ENCODE data around the gene TECPR1.

Gene TECPR1

GRCh38 chr7:98291717-98292116 is 39.7 kb upstream of the TECPR1 start:
- DNase-seq: no peak
- H3K79me2 ChIP-seq (ENCODE audit: low read length): peaks cover 42% of the 10 kb centered on the region
- H3K9me3 ChIP-seq (replicated peaks; ENCODE audit: insufficient read depth, low read length): no peaks in the 10 kb centered on the region
- H3K9me2 ChIP-seq (replicated peaks; ENCODE audit: insufficient read depth, low read length): no peaks in the 10 kb centered on the region
- TF ChIP-seq EZH2 (optimal IDR thresholded peaks at IDR 0.05; ENCODE audit: low read depth, low read length) (no peak), CTCF (IDR thresholded peaks at IDR 0.05; ENCODE audit: low read length) (peak; percentile 12; the same call in 1 of the 2 replicates)
- no peak overlapping the region for H3K4me2 ChIP-seq (ENCODE audit: low read depth, low read length)
- H3K27ac ChIP-seq (ENCODE audit: low read length): no peak overlapping the region
- no peaks in the 10 kb centered on the region for H3K27me3 ChIP-seq (replicated peaks; ENCODE audit: insufficient read depth, low read length)
- H3F3A ChIP-seq (ENCODE audit: insufficient read depth, low read length): peaks cover 9% of the 10 kb centered on the region
- no peaks in the 10 kb centered on the region; the same call in 1 of the 2 replicates for H3K36me3 ChIP-seq (replicated peaks; ENCODE audit: insufficient read depth, low read length)
- no peak overlapping the region for H2AFZ ChIP-seq (ENCODE audit: low read length)
- H3K9ac ChIP-seq (ENCODE audit: low read length): no peak overlapping the region
- no peaks in the 10 kb centered on the region for H4K20me1 ChIP-seq (ENCODE audit: insufficient read depth, low read length)
- H3K4me1 ChIP-seq (ENCODE audit: low read length): peaks cover 20% of the 10 kb centered on the region
- no peak overlapping the region for H3K4me3 ChIP-seq (ENCODE audit: low read length)

- no peak for DNase-seq
- Histone ChIP-seq H3F3A (ENCODE audit: insufficient read depth, low read length) (peaks cover 9% of the 10 kb centered on the region), H3K36me3 (replicated peaks; ENCODE audit: insufficient read depth, low read length) (no peaks in the 10 kb centered on the region; the same call in 1 of the 2 replicates), H4K20me1 (ENCODE audit: insufficient read depth, low read length) (no peaks in the 10 kb centered on the region), H3K4me3 (ENCODE audit: low read length) (no peak overlapping the region), H3K9me2 (replicated peaks; ENCODE audit: insufficient read depth, low read length) (no peaks in the 10 kb centered on the region), H3K4me1 (ENCODE audit: low read length) (peaks cover 20% of the 10 kb centered on the region), H3K4me2 (ENCODE audit: low read depth, low read length) (peak overlapping the region; percentile 22; the same call in 1 of the 2 replicates), H3K9ac (ENCODE audit: low read length) (peak overlapping the region; percentile 13; the same call in 1 of the 2 replicates), H3K27ac (ENCODE audit: low read length) (peak overlapping the region; percentile 67; the same call in 1 of the 2 replicates), H3K27me3 (replicated peaks; ENCODE audit: insufficient read depth, low read length) (no peaks in the 10 kb centered on the region), H2AFZ (ENCODE audit: low read length) (no peak overlapping the region), H3K9me3 (replicated peaks; ENCODE audit: insufficient read depth, low read length) (no peaks in the 10 kb centered on the region), H3K79me2 (ENCODE audit: low read length) (peaks cover 65% of the 10 kb centered on the region)
- TF ChIP-seq EZH2 (optimal IDR thresholded peaks at IDR 0.05; ENCODE audit: low read depth, low read length): no peak
- no peak for TF ChIP-seq EZH2phosphoT487 (IDR thresholded peaks at IDR 0.05; ENCODE audit: low read length)
- no peak for TF ChIP-seq CTCF (IDR thresholded peaks at IDR 0.05; ENCODE audit: low read length)
These were observed 37.4 kb upstream of the TECPR1 start for GRCh38 chr7:98289333-98289875.

GRCh38 chr7:98288064-98288823 is 36.2 kb upstream of the TECPR1 start:
- H3K27me3 ChIP-seq (replicated peaks; ENCODE audit: insufficient read depth, low read length): no peaks in the 10 kb centered on the region
- H2AFZ ChIP-seq (ENCODE audit: low read length): no peak overlapping the region
- no peak overlapping the region for H3K9ac ChIP-seq (ENCODE audit: low read length)
- no peak for DNase-seq
- peaks cover 9% of the 10 kb centered on the region for H3F3A ChIP-seq (ENCODE audit: insufficient read depth, low read length)
- H3K4me1 ChIP-seq (ENCODE audit: low read length): peaks cover 20% of the 10 kb centered on the region
- H3K9me3 ChIP-seq (replicated peaks; ENCODE audit: insufficient read depth, low read length): no peaks in the 10 kb centered on the region
- no peaks in the 10 kb centered on the region for H4K20me1 ChIP-seq (ENCODE audit: insufficient read depth, low read length)
- H3K27ac ChIP-seq (ENCODE audit: low read length): no peak overlapping the region
- H3K79me2 ChIP-seq (ENCODE audit: low read length): peaks cover 77% of the 10 kb centered on the region
- no peak overlapping the region for H3K4me2 ChIP-seq (ENCODE audit: low read depth, low read length)
- no peaks in the 10 kb centered on the region; the same call in 1 of the 2 replicates for H3K36me3 ChIP-seq (replicated peaks; ENCODE audit: insufficient read depth, low read length)
- no peak for TF ChIP-seq EZH2phosphoT487 (IDR thresholded peaks at IDR 0.05; ENCODE audit: low read length)
- no peak for TF ChIP-seq EZH2 (optimal IDR thresholded peaks at IDR 0.05; ENCODE audit: low read depth, low read length)
- H3K9me2 ChIP-seq (replicated peaks; ENCODE audit: insufficient read depth, low read length): no peaks in the 10 kb centered on the region
- no peak overlapping the region for H3K4me3 ChIP-seq (ENCODE audit: low read length)
